Testis (tissue), 3 donors: ENCODE data around the gene CFAP69. TPM values are rescaled to one million over a fixed set of nuclear protein-coding genes. Genes with fewer than 3 reads are reported as not detected.

ENCODE experiments used
- DNase-seq: peaks from one replicate; pipeline ENCODE4 v3.0.0-alpha.2; 2019
- H3K27ac ChIP-seq, 2 donors: fragments of 200-600 bp; sonication (generic); one replicate each; pipeline ENCODE4 v1.5.1; 2019
- H3K27me3 ChIP-seq: fragments of 200-600 bp; sonication (generic); one replicate; pipeline ENCODE4 v1.5.1; 2019
- H3K36me3 ChIP-seq: fragments of 200-600 bp; sonication (generic); one replicate; pipeline ENCODE4 v1.5.1; 2017; ENCODE audit warnings: low read depth; ENCODE audit errors: missing control alignments
- H3K4me1 ChIP-seq: fragments of 200-600 bp; sonication (generic); one replicate; pipeline ENCODE4 v1.5.1; 2019
- H3K4me3 ChIP-seq, 2 donors: fragments of 200-600 bp; sonication (generic); one replicate each; pipeline ENCODE4 v1.5.1; 2017 to 2019
- H3K9me3 ChIP-seq: fragments of 200-600 bp; sonication (generic); one replicate; pipeline ENCODE4 v1.5.1; 2017
- POLR2A ChIP-seq: fragments of 450-650 bp; IDR thresholded peaks from one replicate; pipeline ENCODE4 v1.6.1; 2017; ENCODE audit warnings: antibody characterized with exemption, mild to moderate bottlenecking, moderate library complexity
- WGBS, 2 donors: methylation state at CpG; one replicate each; pipeline ENCODE4 v1.1.5; 2018; 5-methylcytosine and 5-hydroxymethylcytosine counted together
- intact Hi-C: fragments of 100-400 bp; cut with DNase I; formaldehyde crosslinking; loops from one replicate; pipeline ENCODE4 v1.15.1; 2023; ENCODE audit warnings: low total_unique reads
- polyA plus RNA-seq: library from polyadenylated mRNA; stranded (reverse); fragments of 350-450 nt; fragmentation: Illumina TruSeq; extraction: RNeasy Lipid Tissue Mini Kit (QIAGEN cat#74804); gene quantifications from one replicate; pipeline ENCODE4 v1.2.3, GENCODE V29; 2014; ENCODE audit warnings: low read depth, low replicate concordance; ENCODE audit not compliant: insufficient read depth
- total RNA-seq, 2 donors: library from RNA; depleted of rRNA; stranded (reverse); fragments of >200 nt; gene quantifications; one replicate each; pipeline ENCODE4 v1.2.3, GENCODE V29; 2016
- TF ChIP-seq, protein P1 (sequence below), 3 experiments: fragments of 450-650 bp in 2 of 3; fragments of 200-600 bp in 1 of 3; sonication (generic) in 1 of 3; IDR thresholded peaks; one replicate each; pipeline ENCODE4 v1.5.1; 2016 to 2019; ENCODE audit warnings: antibody characterized with exemption in 3 of 3, mild to moderate bottlenecking in 2 of 3, moderate library complexity in 1 of 3

Gene CFAP69
- total and polyA plus RNA-seq, 3 donors from 2014 or later = 8.7 to 18.0 (median 9.0) TPM

DNA sequence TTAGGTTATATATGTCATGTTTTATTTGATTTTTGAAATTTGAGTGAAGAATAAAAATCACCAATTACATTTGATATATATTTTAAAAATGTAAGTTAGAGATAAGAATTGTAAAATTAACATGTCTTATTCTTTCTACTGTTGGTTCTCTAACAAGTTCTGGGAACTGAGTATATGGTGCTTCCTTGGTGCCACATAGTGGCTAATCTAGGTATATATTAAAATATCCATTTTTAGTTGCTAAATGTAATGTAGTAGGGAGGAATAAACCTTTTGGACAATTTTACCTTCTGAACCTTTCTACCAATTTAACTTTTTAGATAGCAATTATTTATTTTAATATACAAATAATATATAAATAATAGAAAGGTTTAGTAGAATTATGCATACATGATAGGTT is 17.5 kb downstream of the CFAP69 start:
- no peak for DNase-seq

DNA sequence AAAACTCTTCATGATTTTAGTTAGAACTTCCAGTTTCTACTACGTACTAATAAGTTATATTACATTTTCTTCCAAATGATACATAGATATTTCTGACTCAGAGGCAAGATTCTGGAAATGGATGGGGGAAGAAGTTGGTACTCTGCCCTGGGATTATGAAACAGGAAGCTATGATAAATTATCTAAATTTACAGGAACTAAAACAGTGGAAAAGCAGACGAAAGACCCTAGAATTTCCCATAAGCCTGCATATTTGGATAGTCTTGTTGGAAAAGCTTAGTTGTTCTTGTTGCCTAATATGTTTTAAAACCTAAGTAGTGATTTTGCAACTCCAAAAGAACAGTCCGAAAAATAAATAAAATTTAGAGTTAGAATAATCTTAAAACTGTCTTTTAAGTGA is 21.8 kb downstream of the CFAP69 start:
- Histone ChIP-seq H3K9me3 (no peaks in the 10 kb centered on the region), H3K4me3 (no peak overlapping the region), H3K27me3 (no peaks in the 10 kb centered on the region), H3K36me3 (no peaks in the 10 kb centered on the region), H3K27ac (no peak overlapping the region), H3K4me1 (no peaks in the 10 kb centered on the region)
- intact Hi-C loops = no loop called here
- TF ChIP-seq, protein P1, sequence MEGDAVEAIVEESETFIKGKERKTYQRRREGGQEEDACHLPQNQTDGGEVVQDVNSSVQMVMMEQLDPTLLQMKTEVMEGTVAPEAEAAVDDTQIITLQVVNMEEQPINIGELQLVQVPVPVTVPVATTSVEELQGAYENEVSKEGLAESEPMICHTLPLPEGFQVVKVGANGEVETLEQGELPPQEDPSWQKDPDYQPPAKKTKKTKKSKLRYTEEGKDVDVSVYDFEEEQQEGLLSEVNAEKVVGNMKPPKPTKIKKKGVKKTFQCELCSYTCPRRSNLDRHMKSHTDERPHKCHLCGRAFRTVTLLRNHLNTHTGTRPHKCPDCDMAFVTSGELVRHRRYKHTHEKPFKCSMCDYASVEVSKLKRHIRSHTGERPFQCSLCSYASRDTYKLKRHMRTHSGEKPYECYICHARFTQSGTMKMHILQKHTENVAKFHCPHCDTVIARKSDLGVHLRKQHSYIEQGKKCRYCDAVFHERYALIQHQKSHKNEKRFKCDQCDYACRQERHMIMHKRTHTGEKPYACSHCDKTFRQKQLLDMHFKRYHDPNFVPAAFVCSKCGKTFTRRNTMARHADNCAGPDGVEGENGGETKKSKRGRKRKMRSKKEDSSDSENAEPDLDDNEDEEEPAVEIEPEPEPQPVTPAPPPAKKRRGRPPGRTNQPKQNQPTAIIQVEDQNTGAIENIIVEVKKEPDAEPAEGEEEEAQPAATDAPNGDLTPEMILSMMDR (IDR thresholded peaks at IDR 0.05) = no peak
- no peak for TF ChIP-seq POLR2A
- WGBS, 2 donors = 71 to 76% methylated on average over 3 of the region's 3 CpGs
- no peak for DNase-seq

More for the DNA sequence above, 17.5 kb downstream of the CFAP69 start:
- Histone ChIP-seq H3K4me1 (no peaks in the 10 kb centered on the region), H3K9me3 (no peaks in the 10 kb centered on the region), H3K27ac (no peak overlapping the region), H3K36me3 (no peaks in the 10 kb centered on the region), H3K4me3 (no peak overlapping the region), H3K27me3 (no peaks in the 10 kb centered on the region)
- no peak for TF ChIP-seq POLR2A
- TF ChIP-seq, protein P1 (IDR thresholded peaks at IDR 0.05) = peak in 2 of 3 experiments; percentile 42 to 44
- intact Hi-C loops = no loop called here

DNA sequence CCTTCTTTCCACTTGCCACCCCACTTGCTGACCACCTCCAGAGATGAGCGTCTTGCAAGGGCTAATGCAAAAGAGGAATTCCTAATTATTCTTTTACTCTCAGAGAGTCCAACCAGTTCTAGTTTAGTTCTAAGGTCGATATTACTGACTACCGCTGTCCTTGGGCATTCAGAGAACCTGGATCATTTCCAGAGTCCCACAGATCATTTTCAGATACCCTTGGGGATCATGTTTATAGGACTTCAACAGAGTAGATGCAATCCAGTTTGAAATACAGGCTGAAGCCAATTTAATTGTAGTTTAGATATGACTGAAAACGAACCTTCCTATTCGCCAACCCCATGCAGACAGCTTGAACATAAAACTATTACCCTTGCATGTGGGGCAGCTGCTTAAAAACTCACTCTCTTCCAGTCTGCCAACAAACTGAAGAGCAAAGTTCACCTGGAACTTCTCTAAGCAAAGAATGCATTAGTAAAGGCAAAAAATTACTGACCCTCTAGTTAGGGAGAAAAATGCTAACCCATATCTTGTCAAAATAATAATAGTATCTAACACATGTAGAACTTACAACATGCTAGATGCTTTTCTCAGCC is 22.4 kb downstream of the CFAP69 start:
- no peak overlapping the region for H3K4me3 ChIP-seq
- no peak for DNase-seq
- no peaks in the 10 kb centered on the region for H3K36me3 ChIP-seq
- H3K27ac ChIP-seq = no peak overlapping the region
- H3K4me1 ChIP-seq = no peaks in the 10 kb centered on the region
- no peaks in the 10 kb centered on the region for H3K27me3 ChIP-seq
- TF ChIP-seq, protein P1 (IDR thresholded peaks at IDR 0.05) = no peak
- TF ChIP-seq POLR2A = no peak
- WGBS, 2 donors = 75 to 80% methylated on average over 5 of the region's 5 CpGs
- intact Hi-C loops = no loop called here
- H3K9me3 ChIP-seq = no peaks in the 10 kb centered on the region

DNA sequence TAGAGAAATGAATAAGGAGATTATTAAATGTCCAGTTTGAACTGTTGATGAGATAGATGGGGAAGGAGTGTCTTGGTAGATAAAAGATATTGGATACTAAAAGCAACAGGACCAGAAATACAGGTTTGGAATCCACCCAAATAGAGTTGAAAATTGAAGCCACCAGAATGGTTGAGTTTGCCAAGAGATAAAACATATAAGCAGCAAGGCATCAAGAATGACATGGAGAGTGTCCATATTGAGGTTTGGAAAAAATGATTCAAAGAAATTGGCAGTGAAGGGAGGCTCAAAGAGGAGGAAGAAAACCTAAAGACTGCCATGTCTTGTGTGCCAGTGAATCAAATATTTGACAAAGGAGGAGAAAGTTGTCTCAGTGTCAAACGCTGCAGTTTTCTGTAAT is 24.2 kb downstream of the CFAP69 start:
- WGBS, 2 donors = 78 to 84% methylated on average over 1 of the region's 1 CpG
- Histone ChIP-seq H3K27me3 (no peaks in the 10 kb centered on the region), H3K27ac (no peak overlapping the region), H3K36me3 (no peaks in the 10 kb centered on the region), H3K4me1 (no peaks in the 10 kb centered on the region), H3K9me3 (no peaks in the 10 kb centered on the region), H3K4me3 (no peak overlapping the region)
- no peak for DNase-seq
- intact Hi-C loops = no loop called here
- TF ChIP-seq POLR2A = no peak
- TF ChIP-seq, protein P1 (IDR thresholded peaks at IDR 0.05) = no peak
